MM.1S (cell line): ENCODE results near the gene NLGN1.
A peak's percentile ranks its signal among the peaks of the same experiment; 100 is the strongest.

Source experiments
- DNase-seq: peaks from one replicate; pipeline ENCODE4 v3.0.0-alpha.2; 2015
- H2AFZ ChIP-seq: fragments of 300-600 bp; sonication (generic); 2 replicates; pipeline ENCODE4 v1.6.0; 2016; ENCODE audit warnings: antibody characterized with exemption, low read length
- H3F3A ChIP-seq: fragments of 300-600 bp; sonication (generic); 2 replicates; pipeline ENCODE4 v1.6.1; 2016; ENCODE audit warnings: mild to moderate bottlenecking, antibody characterized with exemption, low read length, moderate library complexity, mixed read lengths; ENCODE audit not compliant: insufficient read depth
- H3K27ac ChIP-seq: fragments of 300-600 bp; sonication (generic); 2 replicates; pipeline ENCODE4 v1.5.1; 2016; ENCODE audit warnings: mild to moderate bottlenecking, low read length
- H3K27me3 ChIP-seq: fragments of 300-600 bp; sonication (generic); replicated peaks from 2 replicates; pipeline ENCODE4 v1.6.0; 2016; ENCODE audit warnings: low read length; ENCODE audit not compliant: insufficient read depth
- H3K36me3 ChIP-seq: fragments of 300-600 bp; sonication (generic); replicated peaks from 2 replicates; pipeline ENCODE4 v1.6.1; 2016; ENCODE audit warnings: mild to moderate bottlenecking, low read length, mixed read lengths; ENCODE audit not compliant: insufficient read depth
- H3K4me1 ChIP-seq: fragments of 300-600 bp; sonication (generic); 2 replicates; pipeline ENCODE4 v1.6.1; 2016; ENCODE audit warnings: low read length, mixed read lengths
- H3K4me2 ChIP-seq: fragments of 300-600 bp; sonication (generic); 2 replicates; pipeline ENCODE4 v1.6.0; 2016; ENCODE audit warnings: low read depth, low read length
- H3K4me3 ChIP-seq: fragments of 300-600 bp; sonication (generic); 2 replicates; pipeline ENCODE4 v1.5.1; 2016; ENCODE audit warnings: low read length, mixed read lengths
- H3K79me2 ChIP-seq: fragments of 300-600 bp; sonication (generic); 2 replicates; pipeline ENCODE4 v1.6.1; 2016; ENCODE audit warnings: mixed run types, low read length, mixed read lengths
- H3K9ac ChIP-seq: fragments of 300-600 bp; sonication (generic); 2 replicates; pipeline ENCODE4 v1.6.1; 2016; ENCODE audit warnings: low read length, mixed read lengths
- H3K9me2 ChIP-seq: fragments of 300-600 bp; sonication (generic); replicated peaks from 2 replicates; pipeline ENCODE4 v1.6.1; 2016; ENCODE audit warnings: mild to moderate bottlenecking, low read length, mixed read lengths; ENCODE audit not compliant: insufficient read depth
- H3K9me3 ChIP-seq: fragments of 300-600 bp; sonication (generic); replicated peaks from 2 replicates; pipeline ENCODE4 v1.6.1; 2016; ENCODE audit warnings: mild to moderate bottlenecking, low read length, mixed read lengths; ENCODE audit not compliant: insufficient read depth
- H4K20me1 ChIP-seq: fragments of 300-600 bp; sonication (generic); 2 replicates; pipeline ENCODE4 v1.6.1; 2016; ENCODE audit warnings: mild to moderate bottlenecking, low read length, moderate library complexity, mixed read lengths; ENCODE audit not compliant: insufficient read depth
- CTCF ChIP-seq: fragments of 300-600 bp; sonication (generic); IDR thresholded peaks from 2 replicates; pipeline ENCODE4 v1.5.1; 2016; ENCODE audit warnings: antibody characterized with exemption, low read length, mixed read lengths
- EZH2 ChIP-seq: fragments of 300-600 bp; sonication (generic); optimal IDR thresholded peaks from 2 replicates; pipeline ENCODE3; 2017; ENCODE audit warnings: low read depth, mild to moderate bottlenecking, antibody characterized with exemption, low read length, mixed read lengths
- EZH2phosphoT487 ChIP-seq: fragments of 300-600 bp; sonication (generic); IDR thresholded peaks from 2 replicates; pipeline ENCODE4 v1.6.1; 2018; ENCODE audit warnings: antibody characterized with exemption, low read length

NLGN1 gene

DNA sequence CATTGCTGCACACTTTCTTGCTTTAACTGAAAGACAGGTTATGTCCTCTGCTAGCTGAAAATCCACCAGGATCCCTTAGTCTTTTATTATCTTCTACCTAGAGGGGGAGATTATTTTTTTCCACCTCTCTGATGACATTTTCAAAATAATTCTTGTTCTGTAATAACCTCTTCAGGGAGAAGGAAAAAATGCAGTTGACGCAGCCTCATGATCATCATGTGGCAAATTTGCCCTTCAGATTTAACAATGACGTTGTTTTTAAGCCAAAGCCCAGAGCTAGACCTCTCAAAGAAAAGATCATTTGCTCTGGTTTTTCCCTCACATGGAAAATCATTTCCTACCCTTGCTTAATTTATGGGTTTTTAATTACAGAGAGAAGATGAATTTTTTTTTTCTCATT lies 724.9 kb downstream of the NLGN1 start:
- DNase-seq = no peak

DNA sequence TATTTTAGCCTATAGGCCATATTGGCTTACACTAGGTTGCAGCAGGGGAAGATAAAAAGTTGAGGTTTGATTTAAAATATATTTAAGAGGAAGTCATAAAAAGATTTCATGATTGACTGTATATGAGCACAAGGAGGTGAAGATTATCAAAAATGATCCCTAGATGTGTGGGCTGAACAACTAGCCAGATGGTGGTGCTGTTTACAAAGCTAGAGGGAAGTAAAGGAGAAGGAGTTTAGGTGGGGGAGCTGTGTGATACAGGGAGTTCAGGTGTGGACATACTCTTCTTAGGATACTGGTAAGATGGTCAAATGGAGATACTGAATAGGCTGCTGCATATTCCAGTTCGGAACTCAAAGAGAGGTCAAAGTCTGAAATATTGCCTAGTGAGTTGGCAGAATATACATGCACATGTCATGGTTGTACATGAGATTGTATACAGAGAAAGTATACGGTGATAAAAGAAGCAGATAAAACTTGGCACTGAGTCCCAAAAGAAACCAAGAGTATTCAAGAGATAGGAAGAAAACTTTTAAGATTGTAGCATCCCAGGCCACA lies 727.8 kb downstream of the NLGN1 start:
- no peaks in the 10 kb centered on the region for H3K9me3 ChIP-seq
- no peaks in the 10 kb centered on the region for H3K9me2 ChIP-seq
- no peaks in the 10 kb centered on the region for H3K36me3 ChIP-seq
- H3F3A ChIP-seq = no peaks in the 10 kb centered on the region
- no peak overlapping the region for H3K4me2 ChIP-seq
- no peak overlapping the region for H2AFZ ChIP-seq
- no peaks in the 10 kb centered on the region for H3K79me2 ChIP-seq
- no peak overlapping the region for H3K4me3 ChIP-seq
- no peaks in the 10 kb centered on the region for H3K27me3 ChIP-seq
- DNase-seq = peak; percentile 47
- H3K4me1 ChIP-seq = no peaks in the 10 kb centered on the region
- H3K9ac ChIP-seq = no peak overlapping the region
- H3K27ac ChIP-seq = no peak overlapping the region
- no peaks in the 10 kb centered on the region for H4K20me1 ChIP-seq
- TF ChIP-seq CTCF (peak; percentile 65), EZH2phosphoT487 (no peak), EZH2 (no peak)

More for the DNA sequence above, 724.9 kb downstream of the NLGN1 start:
- no peak overlapping the region for H3K27ac ChIP-seq
- TF ChIP-seq EZH2phosphoT487 (no peak), CTCF (no peak), EZH2 (no peak)
- H3K4me3 ChIP-seq = no peak overlapping the region
- no peak overlapping the region for H3K9ac ChIP-seq
- no peaks in the 10 kb centered on the region for H3K9me3 ChIP-seq
- H3F3A ChIP-seq = no peaks in the 10 kb centered on the region
- H3K4me1 ChIP-seq = no peaks in the 10 kb centered on the region
- H3K9me2 ChIP-seq = no peaks in the 10 kb centered on the region
- H3K27me3 ChIP-seq = no peaks in the 10 kb centered on the region
- H3K4me2 ChIP-seq = no peak overlapping the region
- H3K36me3 ChIP-seq = no peaks in the 10 kb centered on the region
- no peaks in the 10 kb centered on the region for H4K20me1 ChIP-seq
- H3K79me2 ChIP-seq = no peaks in the 10 kb centered on the region
- no peak overlapping the region for H2AFZ ChIP-seq

GRCh38 chr3:174126990-174127758 lies 729.6 kb downstream of the NLGN1 start:
- Histone ChIP-seq H3K9me3 (no peaks in the 10 kb centered on the region), H4K20me1 (no peaks in the 10 kb centered on the region), H3K9ac (no peak overlapping the region), H3K36me3 (no peaks in the 10 kb centered on the region), H3F3A (no peaks in the 10 kb centered on the region), H2AFZ (no peak overlapping the region), H3K9me2 (no peaks in the 10 kb centered on the region), H3K27me3 (no peaks in the 10 kb centered on the region), H3K27ac (no peak overlapping the region), H3K4me1 (no peaks in the 10 kb centered on the region), H3K79me2 (no peaks in the 10 kb centered on the region), H3K4me2 (no peak overlapping the region), H3K4me3 (no peak overlapping the region)
- TF ChIP-seq CTCF (no peak), EZH2phosphoT487 (no peak), EZH2 (no peak)
- no peak for DNase-seq
